HG03457 (cell line): Measurements from ENCODE around the gene COL23A1.

Source experiments
- ATAC-seq: cut with Tn5 transposase; IDR thresholded peaks from one replicate; pipeline ENCODE4 v1.9.1; 2021; ENCODE audit warnings: moderate number of reproducible peaks; ENCODE audit not compliant: unreplicated experiment

Gene COL23A1

DNA sequence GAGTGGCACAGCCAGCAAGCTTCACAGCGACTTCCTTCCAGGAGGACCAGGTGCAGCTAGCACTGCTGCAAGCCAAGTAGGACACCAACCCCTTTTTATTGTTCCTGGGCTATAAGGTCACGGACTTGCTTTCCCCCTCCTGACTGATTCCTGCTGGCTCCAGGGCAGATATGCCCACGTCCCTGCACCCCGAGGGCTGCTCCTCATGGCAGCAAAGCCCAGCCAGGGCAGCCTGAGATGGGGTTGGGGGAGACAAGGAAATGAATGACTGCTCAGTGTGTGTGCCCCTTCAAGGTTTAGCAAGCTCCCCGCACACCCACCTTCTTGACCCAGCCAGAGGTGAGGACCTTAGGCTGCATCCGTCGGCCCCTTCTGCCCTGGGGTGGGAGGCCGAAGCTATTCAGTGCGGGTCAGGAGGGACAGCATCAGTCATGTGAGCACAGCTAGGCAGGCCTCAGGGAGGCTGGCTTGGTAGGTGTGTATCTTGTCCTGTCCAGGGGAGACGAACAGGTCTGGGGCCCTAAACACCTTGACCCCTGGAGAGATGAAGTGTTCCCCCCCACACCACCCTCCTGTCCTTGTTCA is 221.4 kb downstream of the COL23A1 start:
- no peak for ATAC-seq

DNA sequence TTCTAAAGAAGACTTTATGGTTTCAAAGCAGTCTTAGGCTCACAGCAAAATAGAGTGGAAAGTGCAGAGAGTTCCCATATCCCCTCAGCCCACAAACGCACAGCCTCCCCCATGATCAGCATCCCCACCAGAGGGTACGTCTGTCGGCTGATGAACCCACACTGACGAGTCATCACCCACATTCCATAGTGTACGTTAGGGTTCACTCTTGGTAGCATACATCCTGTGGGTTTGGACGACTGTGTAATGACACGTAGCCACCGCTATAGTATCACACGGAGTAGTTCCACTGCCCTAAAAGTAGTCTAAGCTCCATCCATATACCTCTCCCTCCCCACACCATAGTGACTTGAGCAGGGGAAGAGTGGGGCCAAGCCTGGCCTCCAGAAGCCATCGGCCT is 221.9 kb downstream of the COL23A1 start:
- ATAC-seq = no peak

DNA sequence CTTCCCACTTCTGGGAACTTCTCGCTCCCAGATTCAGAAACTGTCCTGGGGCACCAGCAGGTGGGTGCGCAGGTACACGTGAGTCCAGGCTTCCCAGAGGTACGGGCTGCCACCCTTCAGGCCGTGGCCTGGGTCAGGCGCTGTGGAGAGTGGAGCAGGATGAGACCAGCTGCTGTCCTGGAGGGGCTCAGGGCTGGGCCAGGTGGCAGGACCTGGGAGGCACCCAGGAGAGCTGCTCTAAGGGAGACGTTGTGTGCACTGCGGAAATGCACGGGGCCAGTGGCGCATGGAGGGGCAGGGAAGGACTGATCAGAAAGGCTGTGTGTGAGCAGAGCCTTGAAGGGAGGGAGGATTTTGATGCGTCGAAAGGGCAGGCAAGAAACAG is 222.5 kb downstream of the COL23A1 start:
- no peak for ATAC-seq

DNA sequence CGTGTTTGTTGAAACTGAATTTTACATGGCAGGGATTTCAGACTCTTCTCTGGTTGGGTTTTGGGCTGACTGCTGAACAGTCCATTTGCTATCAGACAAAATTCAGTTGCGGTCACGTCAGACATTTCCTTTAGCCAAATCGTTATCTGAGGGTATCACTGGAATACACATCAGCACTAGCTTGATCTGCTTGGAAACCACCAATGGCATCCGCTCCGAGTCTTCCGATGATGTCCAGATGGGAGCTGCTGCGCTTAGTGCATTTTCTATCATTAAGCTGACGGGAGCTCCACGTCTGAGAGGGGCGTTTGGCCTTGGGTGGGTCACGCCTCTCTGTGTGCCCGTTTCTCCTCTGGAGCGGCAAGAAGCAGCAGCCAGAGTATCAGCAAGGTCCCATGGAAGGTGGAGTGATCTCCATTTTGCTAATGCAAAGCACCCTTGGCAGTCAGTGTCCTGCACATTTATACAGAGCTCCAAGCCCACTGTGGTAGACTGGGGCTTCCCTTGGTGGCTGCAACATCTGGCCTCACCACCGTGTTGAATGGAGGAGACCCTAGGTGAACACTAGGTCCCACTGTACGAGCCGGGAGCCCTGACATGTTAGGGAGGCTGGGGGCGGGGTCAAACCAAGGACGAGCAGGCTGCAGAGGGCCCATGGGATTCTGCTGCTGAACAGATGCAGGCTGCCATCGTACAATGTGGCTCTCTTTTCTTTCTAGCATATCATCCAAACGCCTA is 223.0 kb downstream of the COL23A1 start:
- ATAC-seq = no peak

DNA sequence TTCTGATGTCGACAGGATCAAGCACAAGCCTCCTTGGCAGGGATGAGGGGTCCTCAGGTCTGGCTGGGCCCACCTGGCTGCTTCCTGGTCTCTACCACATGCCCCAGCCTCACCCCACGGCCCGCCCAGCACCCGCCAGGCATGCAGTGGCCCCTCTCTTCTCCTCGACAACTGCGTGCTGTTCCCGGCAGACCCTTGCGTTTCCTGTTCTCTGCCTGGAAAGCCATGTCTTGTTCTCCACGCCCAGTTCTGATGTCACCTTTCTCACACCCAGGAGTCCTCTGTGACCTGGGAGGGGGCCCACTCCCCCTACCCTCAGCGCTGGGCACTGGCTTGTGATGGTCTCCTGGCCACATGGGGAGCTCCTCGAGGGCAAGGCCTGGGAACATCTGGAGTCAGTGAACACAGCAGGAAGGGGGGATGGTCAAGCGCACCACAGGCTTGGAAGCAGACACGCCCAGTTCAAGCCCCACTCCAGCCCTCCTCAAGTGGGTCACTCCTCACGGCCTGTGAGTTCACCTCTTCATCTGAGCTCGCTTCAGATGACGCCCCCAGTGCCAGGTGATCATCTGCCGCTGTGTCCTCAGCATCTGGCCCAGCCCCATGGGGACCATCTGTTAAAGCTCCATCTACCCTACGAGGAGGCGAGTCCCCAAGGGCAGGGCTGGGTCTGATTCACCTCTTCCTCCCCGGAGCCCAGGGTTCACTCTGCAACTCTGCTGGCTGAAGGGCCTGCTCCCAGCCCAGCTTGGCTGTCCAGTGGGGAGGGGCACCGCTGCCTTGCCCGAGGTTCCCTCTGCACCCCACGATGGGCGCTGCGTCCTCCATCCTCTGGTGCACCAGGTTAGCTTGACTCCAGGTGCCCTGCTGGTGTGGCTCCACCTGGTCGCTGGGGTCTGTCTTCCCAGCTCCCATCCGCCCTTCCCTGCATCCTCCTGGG is 224.4 kb downstream of the COL23A1 start:
- ATAC-seq = no peak

DNA sequence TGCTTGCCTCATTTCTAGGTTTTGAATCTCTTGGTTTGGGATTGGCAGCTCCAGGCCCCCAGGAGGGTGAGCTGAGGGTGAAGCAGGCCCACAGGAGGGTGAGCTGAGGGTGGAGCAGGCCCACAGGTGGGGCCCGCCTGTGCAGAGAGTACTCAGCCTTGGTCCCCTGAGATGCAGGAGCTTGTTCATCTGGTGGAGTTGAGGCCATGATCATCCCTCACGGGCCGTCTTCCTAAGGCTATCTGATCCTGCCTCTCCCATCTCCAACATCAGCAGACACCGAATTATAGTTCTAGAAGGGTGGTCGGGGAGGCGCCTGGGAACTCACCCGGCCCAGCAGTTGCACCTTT is 225.9 kb downstream of the COL23A1 start:
- ATAC-seq = no peak

DNA sequence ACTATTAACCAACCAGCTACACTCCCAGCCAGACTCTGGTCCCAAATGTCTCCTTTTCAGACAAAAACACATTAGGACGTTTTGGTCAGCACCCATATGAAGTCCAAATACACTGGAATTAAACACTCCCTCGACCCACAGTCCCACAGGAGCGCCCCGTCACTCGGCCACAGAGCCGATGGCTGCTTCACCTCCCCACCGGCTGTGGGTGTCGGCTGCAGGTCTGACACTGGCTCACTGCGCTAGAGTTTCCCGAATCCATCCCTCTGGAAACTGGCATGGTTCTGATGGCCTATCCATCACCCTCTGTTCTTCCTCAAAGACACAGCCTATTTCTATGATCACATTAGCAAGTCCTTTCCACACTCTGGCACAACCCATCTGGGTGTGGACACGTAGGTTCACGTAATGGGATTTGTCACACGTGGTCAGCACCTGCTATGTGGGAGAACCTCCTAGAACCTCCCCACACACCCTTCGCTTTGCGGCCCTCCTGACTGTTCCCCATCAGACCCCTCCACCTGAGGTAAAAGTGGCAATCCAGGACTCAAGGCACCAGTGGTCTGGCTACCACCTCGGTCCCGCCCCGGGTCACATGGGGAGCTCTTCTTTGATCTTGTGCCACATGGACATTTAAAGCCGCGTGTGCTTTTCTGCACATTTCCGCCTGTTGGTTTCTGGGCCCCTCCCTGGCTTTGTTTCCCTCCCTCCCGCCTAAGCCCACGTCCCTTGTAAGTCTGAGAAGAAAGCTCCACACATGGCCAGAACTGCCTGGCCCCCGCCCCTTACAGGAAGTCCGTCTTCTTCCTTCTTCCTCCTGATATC is 226.5 kb downstream of the COL23A1 start:
- ATAC-seq = no peak

DNA sequence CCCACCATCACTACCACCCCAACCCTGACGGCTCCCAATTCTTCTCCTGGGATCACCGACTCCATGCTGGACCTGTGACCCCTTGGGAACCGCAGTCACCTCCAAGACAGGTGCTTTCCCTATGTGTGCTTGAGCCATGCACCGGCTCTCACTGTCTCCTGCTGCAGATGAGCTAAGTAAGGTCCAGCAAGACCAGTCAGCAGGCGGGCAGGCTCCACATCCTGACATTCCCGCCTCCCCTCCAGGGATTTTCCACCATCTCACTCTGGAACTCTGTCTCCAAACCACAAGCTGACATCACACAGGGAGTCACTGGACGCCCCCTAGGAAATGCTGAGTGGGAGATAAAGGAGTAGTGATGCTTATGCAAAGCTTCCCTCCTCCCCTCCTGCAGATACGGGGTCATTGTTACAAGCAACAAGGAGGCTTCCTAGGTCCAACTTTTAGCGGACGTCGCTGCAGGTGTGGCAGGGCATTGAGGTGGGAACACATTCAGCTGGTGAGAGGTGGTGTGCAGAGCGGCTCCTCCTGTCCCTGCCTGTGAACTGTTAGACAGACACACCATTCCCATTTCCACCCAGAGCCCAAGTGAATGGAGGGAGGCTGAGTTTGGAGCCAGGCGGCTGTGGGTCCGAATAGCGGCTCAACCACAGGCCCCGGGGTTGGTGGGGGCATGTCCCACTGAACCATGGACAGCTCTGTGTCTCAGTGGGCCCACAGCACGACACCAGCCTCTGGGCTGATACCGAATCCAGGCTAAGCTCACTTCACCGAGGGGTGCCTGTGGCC is 228.3 kb downstream of the COL23A1 start:
- ATAC-seq = no peak

DNA sequence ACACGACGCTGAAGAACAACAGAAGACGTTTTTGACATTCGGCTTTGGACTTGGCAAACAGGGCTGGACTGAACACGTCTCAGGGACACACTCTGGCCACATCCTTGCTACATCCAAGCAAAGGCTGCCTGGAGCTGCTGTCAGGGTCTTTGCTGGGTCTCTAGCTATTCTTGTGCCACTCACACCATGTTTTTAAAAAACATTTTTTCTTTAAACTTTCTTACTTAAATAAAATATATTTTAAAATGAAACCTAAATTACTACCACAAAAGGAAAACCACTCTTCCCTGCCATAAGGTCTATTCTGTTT is 229.3 kb downstream of the COL23A1 start:
- no peak for ATAC-seq

DNA sequence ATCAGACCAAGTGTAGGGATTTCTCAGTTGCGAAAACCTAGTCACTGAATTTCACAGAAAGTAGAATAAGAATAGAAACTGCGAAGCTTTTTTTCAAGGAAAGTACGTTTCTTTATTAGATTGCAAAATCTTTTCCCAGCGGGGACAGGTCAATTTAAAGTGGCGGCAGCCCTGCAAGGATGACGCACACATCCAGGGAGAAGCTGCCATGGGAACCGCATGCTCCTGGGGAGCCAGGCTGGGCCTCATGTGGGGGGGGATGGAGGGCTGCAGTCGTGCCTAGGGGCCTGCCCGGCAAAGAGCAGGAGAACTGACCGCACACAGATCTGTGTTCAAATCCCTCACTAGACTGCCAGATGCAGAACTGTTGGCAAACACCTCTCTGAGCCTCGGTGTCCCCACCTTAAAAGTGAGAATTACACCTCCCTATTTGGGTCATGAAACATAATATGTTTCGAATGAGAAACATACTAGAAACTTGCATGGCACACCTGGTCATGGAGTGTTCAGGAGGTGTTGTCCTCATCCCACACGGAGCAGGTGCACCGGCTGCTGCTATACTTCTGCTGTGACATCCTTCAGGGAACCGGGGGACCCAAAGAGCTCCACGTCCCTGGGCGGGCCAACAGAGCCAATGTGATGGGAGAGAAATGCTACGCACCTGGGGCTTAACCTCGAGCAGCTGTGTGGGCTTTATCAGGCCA is 229.8 kb downstream of the COL23A1 start:
- ATAC-seq = no peak

DNA sequence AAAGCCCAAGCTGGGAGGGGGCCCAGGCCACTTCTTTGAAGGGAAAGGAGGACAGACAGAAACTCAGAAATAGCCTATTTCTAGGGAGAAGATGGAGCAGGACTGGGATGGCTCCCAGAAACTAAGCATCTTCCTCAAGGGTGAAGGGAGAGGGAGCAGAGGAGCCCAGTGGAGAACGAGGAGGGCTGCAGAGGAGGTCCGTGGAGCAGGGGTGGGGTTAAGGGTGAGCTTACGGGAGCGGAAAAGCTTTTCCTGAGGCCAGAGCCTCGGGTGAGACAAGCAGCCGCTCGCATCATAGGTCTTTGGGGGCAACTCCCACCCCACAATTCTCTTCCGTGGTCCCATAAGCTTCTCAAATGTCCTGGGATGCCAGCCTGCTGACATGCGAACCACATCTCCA is 230.5 kb downstream of the COL23A1 start:
- no peak for ATAC-seq

DNA sequence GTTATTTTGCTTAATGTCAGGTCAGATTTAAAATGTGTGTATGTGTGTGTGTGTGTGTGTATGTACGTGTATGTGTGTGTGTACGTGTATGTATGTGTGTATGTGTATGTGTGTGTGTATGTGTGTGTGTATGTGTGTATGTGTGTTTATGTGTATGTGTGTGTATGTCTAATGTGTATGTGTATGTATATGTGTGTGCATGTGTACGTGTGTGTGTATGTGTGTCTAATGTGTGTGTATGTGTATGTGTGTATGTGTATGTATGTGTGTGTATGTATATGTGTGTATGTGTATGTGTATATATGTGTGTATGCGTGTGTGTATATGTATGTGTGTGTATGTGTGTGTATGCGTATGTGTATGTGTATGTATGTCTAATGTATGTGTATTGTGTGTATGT is 232.5 kb downstream of the COL23A1 start:
- no peak for ATAC-seq

DNA sequence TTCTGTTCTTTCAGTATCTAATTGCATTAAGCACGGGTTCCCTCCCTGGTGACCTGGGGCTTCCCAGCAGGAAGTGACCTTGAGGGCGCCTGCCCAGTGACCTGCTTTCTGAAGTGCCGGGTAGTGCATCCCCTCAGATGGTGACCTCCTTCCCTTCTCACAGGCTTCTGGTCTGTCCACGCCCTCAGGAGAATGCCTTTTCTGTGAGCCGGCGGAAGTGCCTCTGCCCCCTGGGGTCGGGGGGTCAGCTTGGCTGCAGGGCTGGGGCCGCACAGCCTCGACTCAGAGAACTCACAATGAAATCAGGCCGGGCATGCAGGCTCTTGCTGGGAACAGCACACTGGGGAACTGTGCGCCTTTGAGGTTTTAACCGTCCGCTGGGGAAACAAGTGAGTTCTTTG is 233.1 kb downstream of the COL23A1 start:
- no peak for ATAC-seq

DNA sequence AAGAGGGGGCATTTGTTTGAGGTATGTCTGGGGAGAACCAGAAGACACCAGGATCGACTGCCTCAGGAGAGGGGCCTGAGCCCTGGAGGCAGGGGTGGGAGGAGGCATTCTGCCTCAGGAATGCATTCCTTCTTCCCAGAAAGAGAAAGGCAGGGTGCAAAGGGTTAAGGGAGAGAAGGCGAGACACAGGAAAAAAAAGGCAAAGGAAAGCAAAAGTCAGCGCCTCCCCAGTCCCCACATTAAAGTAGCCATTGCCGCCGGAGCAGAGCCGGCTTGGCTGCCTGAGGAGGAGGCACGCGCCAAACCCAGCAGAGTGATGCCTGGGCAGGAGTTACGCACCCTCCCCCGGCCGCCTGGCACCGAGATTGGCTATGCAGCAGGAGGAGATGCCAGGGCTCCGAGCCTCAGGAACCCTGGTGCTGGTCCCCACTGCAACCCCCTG is 233.7 kb downstream of the COL23A1 start:
- ATAC-seq = no peak

DNA sequence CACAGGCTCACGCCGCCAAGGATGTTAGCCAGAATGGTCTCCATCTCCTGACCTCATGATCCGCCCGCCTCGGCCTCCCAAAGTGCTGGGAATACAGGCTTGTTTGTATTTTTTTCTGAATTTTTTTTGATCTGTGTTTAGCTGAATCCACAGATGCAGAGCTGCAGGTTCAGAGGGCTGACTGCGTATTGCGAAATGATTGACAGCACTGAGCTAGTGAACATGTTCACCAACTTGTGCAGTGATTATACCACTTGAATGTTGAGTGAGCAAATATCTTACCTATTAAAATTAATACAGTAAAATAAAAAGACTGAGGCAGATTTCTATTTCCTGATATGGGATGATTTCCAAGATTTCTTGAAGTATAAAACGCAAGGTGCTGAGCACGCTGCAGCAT is 234.5 kb downstream of the COL23A1 start:
- no peak for ATAC-seq

DNA sequence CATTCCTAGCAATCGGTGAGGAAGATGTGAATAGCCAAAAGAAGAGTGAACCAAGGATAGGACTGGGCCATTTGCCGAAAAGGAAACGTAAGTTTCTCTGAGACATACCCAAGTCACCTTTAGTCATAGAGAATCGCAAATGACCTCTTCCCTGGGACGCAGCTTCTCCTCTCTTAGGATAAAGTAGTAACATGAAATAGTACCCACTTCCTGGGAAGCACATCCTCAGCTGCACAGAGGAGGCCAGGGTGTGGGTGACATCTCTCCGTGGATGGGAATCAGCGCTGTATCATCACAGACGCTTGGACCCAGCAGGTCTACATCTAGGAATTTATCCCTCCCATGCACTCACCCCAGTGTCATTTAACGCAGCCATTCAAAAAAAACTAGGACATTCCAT is 236.7 kb downstream of the COL23A1 start:
- no peak for ATAC-seq

DNA sequence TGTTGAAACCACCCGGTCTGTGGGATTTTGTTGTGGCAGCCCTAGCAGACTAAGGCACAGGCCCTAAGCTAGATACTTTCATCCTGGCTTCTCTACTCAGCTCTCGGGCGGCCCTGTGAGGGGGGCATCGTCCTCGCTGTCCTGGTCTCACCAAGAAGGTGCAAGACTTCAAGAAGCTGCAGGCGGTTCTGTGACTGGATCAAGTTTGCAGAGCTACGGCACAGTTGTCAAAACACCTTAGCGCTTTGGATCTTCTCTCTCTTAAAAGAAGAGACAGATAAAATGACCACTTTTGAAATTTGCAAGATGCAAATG is 238.2 kb downstream of the COL23A1 start:
- no peak for ATAC-seq

DNA sequence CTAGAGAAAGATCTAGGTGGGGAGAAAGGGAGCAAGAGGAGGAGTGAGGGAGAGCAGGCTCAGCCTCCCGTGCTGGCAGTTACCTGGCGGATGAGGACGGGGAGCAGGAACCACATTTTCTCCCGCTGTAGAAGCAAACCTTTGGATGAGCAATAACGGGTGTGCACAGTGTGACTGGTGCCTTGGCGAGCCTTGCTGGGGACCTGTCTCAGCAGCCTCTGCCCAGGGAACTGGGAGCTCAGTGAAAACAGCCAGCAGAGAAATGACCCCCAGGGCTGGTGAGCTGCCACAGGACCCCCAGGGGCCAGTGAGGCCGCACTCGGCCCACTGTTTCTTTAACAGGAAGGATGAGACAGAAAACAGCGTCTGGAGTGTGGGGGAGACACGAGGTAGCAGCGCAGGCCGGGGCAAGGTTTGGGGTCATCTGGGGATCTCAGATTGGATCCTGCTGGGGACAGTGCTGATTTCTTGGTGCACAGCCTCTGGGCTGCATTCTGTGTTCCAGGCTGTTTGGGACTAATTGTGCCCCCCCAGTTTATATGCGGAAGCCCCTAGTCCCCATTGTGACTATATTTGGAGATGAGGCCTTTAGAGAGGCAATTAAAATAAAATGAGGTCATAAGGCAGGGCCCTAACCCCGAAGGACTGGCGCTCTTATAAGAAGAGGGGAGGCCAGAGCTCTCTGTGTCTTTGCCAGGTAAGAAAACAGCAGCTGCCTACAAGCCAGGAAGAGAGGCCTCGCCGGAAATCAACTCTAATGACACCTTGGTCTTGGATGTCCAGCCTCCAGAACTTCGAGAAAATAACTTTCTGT is 238.8 kb downstream of the COL23A1 start:
- ATAC-seq = no peak
